A549 treated with AZD2906 at 1 μM for 4 hours (cell line): Measurements from ENCODE around the gene CD5L. TPM values are rescaled to one million over a fixed set of nuclear protein-coding genes. Genes with fewer than 3 reads are reported as not detected.

Source experiments
- total RNA-seq: library from RNA; stranded (reverse); fragments of 200-300 nt; extraction: Qiagen RNA extraction; gene quantifications from 5 replicates; pipeline ENCODE4 v1.2.3, GENCODE V29; 2022

Gene CD5L
- total RNA-seq = not detected in 5 replicates

GRCh38 chr1:157841708-157842107 lies at the start of gene CD5L:
CD5L (minus strand) TSS chr1:157841808; CDS start chr1:157841701, 107 bp downstream.

GRCh38 chr1:157819896-157820295 lies 21.7 kb downstream of the CD5L start, which contains the start of gene FCRL1:
FCRL1 (minus strand) TSS chr1:157820120; CDS start chr1:157820037, 83 bp downstream.

Other genes with a start within 250 kb of the CD5L start
- not detected in 5 replicates for gene FCRL4, start 243.7 kb downstream of the CD5L start, total RNA-seq
- 0.09 TPM in 1 of 5 replicates, not detected in the others for gene FCRL3, start 141.0 kb downstream of the CD5L start, total RNA-seq
- not detected in 5 replicates for gene FCRL2, start 64.7 kb downstream of the CD5L start, total RNA-seq
- not detected in 5 replicates for gene FCRL1, start 21.7 kb downstream of the CD5L start, total RNA-seq
- 17.1 to 24.3 TPM (median 21.0 TPM) in 5 replicates for gene KIRREL1, start 151.8 kb upstream of the CD5L start, total RNA-seq